Measurements from ENCODE around the gene ADARB2. TPM values are rescaled to one million over a fixed set of nuclear protein-coding genes. Genes with fewer than 3 reads are reported as not detected.

The ADARB2 gene
- total RNA-seq, 4 donors from 2014 or later: 8.4 to 23.2 (median 19.6) TPM

GRCh38 chr10:1569208-1569607 lies 168.1 kb downstream of the ADARB2 start:
- DNase-seq (ENCODE audit: low spot score in 2 of 2): no peak
- Histone ChIP-seq H3K27me3 (no peaks in the 10 kb centered on the region), H3K36me3 (no peaks in the 10 kb centered on the region), H3K4me1 (no peaks in the 10 kb centered on the region), H3K4me3 (no peak overlapping the region), H3K9me3 (no peaks in the 10 kb centered on the region), H3K27ac (no peak overlapping the region)
- TF ChIP-seq EP300 (IDR thresholded peaks at IDR 0.05) (no peak), POLR2A (IDR thresholded peaks at IDR 0.05) (no peak)
- TF ChIP-seq, protein P1, sequence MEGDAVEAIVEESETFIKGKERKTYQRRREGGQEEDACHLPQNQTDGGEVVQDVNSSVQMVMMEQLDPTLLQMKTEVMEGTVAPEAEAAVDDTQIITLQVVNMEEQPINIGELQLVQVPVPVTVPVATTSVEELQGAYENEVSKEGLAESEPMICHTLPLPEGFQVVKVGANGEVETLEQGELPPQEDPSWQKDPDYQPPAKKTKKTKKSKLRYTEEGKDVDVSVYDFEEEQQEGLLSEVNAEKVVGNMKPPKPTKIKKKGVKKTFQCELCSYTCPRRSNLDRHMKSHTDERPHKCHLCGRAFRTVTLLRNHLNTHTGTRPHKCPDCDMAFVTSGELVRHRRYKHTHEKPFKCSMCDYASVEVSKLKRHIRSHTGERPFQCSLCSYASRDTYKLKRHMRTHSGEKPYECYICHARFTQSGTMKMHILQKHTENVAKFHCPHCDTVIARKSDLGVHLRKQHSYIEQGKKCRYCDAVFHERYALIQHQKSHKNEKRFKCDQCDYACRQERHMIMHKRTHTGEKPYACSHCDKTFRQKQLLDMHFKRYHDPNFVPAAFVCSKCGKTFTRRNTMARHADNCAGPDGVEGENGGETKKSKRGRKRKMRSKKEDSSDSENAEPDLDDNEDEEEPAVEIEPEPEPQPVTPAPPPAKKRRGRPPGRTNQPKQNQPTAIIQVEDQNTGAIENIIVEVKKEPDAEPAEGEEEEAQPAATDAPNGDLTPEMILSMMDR (IDR thresholded peaks at IDR 0.05): no peak
- 75 to 78% methylated on average over 8 of the region's 8 CpGs for WGBS, 2 donors

DNA sequence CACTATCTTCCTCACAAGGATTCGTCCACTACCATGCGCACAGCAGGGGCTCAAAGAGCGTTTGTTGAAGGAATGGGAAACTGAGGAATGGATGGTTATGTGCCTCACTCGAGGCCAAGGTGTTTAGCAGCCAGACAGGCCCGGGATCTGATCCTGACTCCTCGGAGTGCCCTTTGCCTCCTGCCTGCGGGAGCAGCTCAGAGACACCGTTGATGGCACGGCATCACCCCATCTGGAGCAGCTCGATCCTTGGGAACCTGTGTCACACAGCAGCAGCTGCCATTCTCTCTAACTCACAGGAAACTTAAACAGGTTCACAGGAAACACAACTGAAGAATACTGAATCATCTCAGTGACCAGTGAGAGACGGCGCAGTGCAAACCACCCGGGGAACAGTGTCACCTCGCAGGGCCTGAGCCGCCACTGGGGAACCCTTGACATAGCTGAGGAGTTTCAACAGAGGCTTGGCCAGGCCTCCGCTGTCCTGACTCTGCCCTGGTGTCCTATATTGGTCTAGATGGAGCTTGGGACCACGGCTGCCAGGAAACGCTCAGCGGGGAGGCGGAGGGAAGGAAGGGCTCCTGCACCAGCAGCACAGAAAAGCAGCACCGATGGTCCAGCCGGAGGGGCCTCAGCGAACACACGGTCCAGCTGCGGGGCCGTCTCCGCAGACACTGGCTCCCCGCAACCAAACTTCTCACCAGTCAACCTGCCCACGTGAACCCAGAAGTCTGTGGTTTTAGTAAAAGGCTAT lies 169.4 kb downstream of the ADARB2 start:
- H3K36me3 ChIP-seq: no peaks in the 10 kb centered on the region
- TF ChIP-seq, protein P1 (IDR thresholded peaks at IDR 0.05): no peak
- no peak for TF ChIP-seq EP300 (IDR thresholded peaks at IDR 0.05)
- TF ChIP-seq POLR2A (IDR thresholded peaks at IDR 0.05): no peak
- no peaks in the 10 kb centered on the region for H3K27me3 ChIP-seq
- H3K4me1 ChIP-seq: no peaks in the 10 kb centered on the region
- no peak overlapping the region for H3K27ac ChIP-seq
- no peak for DNase-seq (ENCODE audit: low spot score in 2 of 2)
- no peaks in the 10 kb centered on the region for H3K9me3 ChIP-seq
- 77 to 84% methylated on average over 29 of the region's 29 CpGs for WGBS, 2 donors
- H3K4me3 ChIP-seq: no peak overlapping the region

- DNase-seq (ENCODE audit: low spot score in 2 of 2): no peak
- Histone ChIP-seq H3K27ac (no peak overlapping the region), H3K36me3 (no peaks in the 10 kb centered on the region), H3K9me3 (no peaks in the 10 kb centered on the region), H3K4me1 (no peaks in the 10 kb centered on the region), H3K4me3 (no peak overlapping the region), H3K27me3 (no peaks in the 10 kb centered on the region)
- TF ChIP-seq, protein P1 (IDR thresholded peaks at IDR 0.05): no peak
- TF ChIP-seq EP300 (IDR thresholded peaks at IDR 0.05): no peak
- no peak for TF ChIP-seq POLR2A (IDR thresholded peaks at IDR 0.05)
- WGBS, 2 donors: 87 to 89% methylated on average over 7 of the region's 7 CpGs
These were observed 170.2 kb downstream of the ADARB2 start for GRCh38 chr10:1567152-1567551.

- Histone ChIP-seq H3K27ac (no peak overlapping the region), H3K4me1 (no peaks in the 10 kb centered on the region), H3K9me3 (no peaks in the 10 kb centered on the region), H3K4me3 (no peak overlapping the region), H3K36me3 (no peaks in the 10 kb centered on the region), H3K27me3 (no peaks in the 10 kb centered on the region)
- TF ChIP-seq, protein P1 (IDR thresholded peaks at IDR 0.05): no peak
- no peak for TF ChIP-seq POLR2A (IDR thresholded peaks at IDR 0.05)
- WGBS, 2 donors: 86 to 92% methylated on average over 11 of the region's 11 CpGs
- DNase-seq (ENCODE audit: low spot score in 2 of 2): no peak
These were observed 172.5 kb downstream of the ADARB2 start for GRCh38 chr10:1564791-1565190.

DNA sequence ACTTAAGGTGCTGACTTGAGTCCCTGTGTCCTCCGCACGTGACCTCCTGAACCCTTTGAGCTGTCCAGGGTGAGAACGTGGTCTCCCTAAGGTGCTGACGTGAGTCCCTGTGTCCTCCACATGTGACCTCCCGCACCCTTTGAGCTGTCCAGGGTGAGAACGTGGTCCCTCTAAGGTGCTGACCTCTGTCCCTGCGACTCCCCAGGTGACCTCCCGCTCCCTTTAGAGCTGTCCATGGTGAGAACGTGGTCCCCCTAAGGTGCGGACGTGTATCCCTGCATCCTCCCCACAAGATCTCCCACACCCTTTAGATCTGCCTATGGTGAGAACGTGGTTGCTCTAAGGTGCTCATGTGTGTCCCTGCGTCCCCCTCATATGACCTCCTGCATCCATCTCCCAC lies 174.3 kb downstream of the ADARB2 start:
- H3K27ac ChIP-seq: no peak overlapping the region
- TF ChIP-seq, protein P1 (IDR thresholded peaks at IDR 0.05): no peak
- TF ChIP-seq POLR2A (IDR thresholded peaks at IDR 0.05) (no peak), EP300 (IDR thresholded peaks at IDR 0.05) (no peak)
- WGBS, 2 donors: 86 to 87% methylated on average over 12 to 13 of the region's 13 CpGs
- DNase-seq (ENCODE audit: low spot score in 2 of 2): no peak
- no peaks in the 10 kb centered on the region for H3K9me3 ChIP-seq
- no peaks in the 10 kb centered on the region for H3K27me3 ChIP-seq
- no peaks in the 10 kb centered on the region for H3K4me1 ChIP-seq
- no peak overlapping the region for H3K4me3 ChIP-seq
- no peaks in the 10 kb centered on the region for H3K36me3 ChIP-seq
